CD4-positive, alpha-beta T cell treated with Interleukin-4 for 1 hour (primary cell): ENCODE data around the gene HNF4A.

Experiments used
- DNase-seq, 2 donors: peaks; one replicate each; pipeline ENCODE4 v3.0.0-alpha.2; 2020 to 2022

HNF4A gene

DNA sequence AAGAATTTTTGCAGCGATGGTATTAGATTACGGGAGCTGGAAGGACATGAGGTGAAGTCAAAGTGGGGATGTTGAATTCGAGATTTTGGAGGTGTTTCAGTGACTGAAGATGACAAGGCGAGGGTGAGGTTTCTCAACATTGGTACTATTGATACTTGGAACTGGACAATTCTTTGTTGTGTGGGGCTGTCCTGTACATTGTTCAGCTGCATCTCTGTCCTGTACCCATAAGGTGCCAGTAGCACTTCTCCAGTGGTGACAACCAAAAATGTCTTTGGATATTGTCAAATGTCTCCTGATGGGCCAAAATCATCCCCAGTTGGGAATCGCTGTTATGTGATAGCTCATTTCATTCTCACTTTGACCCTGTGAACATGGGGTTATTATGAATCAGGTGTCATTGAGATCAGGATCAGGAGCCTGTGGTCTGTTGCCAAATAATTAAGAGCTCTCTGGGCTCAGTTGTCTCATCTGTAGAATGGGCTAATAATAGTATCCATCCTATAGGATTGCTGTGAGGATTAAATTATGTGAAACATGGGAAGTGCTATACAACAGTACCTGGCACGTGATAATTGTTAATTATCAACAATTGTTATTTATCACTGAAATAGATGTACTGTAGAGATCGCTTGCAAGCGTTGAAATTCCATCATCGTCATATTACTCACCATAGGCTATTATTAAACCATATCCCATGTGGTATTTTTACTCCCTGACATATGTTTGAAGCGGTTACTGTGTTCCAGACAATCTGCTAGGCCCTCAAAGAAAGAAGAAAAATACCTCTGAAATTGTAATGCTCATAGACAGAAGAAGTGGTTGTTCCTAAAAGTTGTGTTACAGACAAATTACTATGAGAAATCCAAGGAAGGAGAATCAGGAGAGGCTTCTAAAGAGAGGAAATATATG lies 71.6 kb downstream of the HNF4A start:
- DNase-seq = no peak

- no peak for DNase-seq
These were observed 72.3 kb downstream of the HNF4A start for GRCh38 chr20:44427804-44428173.

DNA sequence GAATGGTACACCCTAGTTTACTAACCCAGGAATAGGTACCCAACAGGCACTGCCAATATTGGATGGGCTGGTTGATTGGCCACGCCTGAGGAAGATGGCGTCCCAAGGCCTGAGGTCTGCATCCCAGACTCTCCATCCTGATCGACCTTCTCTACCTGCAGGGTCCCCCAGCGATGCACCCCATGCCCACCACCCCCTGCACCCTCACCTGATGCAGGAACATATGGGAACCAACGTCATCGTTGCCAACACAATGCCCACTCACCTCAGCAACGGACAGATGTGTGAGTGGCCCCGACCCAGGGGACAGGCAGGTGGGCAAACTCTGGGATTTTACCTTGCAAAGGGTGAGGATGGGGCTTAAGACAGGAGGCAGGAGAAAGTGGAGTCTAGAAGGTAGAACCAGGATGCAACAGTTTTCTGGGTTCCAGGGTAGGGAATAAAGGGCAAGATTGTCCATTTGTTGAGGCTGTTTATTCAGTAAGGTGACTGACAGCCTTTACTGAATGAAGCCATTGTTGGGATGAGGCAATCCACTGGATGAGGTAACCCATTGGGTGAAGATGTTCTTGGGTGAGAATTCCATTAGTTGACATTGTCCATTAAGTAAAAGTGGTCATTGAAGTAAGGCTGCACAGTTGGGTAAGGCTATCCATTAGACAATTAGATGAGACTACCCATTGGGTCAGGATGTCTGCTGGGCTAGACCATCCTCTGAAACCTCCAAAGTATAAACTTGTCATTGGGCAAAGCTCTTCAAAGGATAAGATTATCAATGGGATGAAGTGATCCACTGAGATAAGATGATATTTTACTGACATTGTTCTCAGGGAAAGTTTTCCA lies 72.9 kb downstream of the HNF4A start:
- no peak for DNase-seq

- no peak for DNase-seq
These were observed 73.5 kb downstream of the HNF4A start for GRCh38 chr20:44429017-44429339.

- DNase-seq = no peak
These were observed 74.1 kb downstream of the HNF4A start for GRCh38 chr20:44429419-44430269.

- no peak for DNase-seq
These were observed 75.0 kb downstream of the HNF4A start for GRCh38 chr20:44430270-44431065.

DNA sequence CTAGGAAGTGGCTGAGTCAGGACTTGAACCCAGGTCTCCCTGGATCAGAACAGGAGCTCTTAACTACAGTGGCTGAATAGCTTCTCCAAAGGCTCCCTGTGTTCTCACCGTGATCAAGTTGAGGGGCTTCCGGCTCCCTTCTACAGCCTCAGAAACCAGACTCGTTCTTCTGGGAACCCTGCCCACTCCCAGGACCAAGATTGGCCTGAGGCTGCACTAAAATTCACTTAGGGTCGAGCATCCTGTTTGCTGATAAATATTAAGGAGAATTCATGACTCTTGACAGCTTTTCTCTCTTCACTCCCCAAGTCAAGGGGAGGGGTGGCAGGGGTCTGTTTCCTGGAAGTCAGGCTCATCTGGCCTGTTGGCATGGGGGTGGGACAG lies 75.6 kb downstream of the HNF4A start:
- DNase-seq = no peak

GRCh38 chr20:44431502-44432234 lies 76.2 kb downstream of the HNF4A start:
- DNase-seq = no peak

DNA sequence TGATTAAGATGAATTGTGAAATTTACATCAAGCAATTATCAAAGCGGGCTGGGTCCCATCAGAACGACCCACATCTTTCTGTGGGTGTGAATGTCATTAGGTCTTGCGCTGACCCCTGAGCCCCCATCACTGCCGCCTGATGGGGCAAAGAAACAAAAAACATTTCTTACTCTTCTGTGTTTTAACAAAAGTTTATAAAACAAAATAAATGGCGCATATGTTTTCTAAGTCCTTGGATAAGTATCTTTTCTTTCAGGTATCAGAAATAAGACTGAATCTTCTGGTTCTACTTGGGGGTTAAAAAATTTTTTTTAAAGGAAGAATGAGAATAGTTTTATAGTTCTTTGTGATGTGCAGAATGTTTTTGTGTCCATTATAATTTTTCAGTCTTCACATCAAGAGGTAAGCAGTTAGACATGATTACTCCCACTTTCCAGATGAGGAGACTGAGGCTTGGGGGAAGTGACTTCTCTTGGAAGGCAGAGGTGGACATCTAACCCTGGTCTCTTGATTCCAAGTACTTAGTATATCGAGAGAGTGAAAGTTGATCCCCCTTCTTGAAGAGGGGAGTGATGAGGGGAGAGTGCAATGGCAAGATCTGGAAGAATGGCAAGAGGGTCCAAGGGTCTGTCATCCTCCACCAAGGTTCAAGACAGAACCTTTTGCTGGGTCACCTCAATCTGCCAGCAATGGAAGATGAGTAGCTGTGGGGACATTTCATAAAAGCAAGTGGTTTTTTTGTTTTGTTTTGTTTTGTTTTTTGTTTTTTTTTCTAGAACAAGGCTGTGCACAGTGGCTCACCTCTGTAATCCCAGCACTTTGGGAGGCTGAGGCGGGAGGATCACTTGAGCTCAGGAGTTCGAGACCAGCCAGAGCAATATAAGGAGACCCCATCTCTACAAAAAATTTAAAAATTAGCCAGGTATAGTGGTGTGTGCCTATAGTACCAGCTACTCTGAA lies 77.4 kb downstream of the HNF4A start:
- no peak for DNase-seq

DNA sequence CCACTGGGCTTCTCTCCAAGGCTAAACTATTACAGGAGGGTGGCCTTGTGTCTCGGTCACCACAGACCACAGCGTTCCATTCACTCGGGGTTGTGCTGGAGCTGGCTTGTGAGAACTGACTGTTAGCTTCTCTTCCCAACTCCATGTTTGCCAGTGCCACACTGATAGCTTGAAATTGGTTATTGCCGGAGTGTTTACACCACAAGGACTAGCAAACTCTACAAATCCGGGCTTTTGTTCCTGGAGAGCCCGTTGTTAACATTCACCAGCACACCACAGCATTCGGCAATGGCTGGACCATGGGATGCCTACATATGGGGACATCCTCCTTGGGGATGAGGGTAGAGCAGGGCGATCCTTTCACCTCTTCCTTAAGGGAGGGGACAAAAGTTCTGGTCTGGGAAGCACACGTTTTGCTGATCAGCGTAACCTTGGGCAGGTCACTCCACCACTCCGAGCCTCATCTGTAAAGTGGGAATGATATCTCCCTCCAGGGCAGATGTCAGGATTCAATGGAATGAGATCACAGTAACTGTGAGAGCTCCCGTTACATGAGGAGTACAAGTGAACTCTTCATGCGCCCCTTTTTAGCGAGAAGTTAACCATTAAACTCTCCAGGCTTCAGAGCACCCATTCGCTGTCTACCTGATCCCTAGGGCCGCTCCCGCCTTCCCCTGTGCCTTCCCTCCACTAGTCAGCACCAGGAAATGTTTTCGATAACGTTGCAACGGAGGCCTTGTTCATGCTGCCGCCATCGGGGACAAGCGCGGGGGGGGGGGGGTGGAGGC lies 78.4 kb downstream of the HNF4A start:
- DNase-seq = no peak

DNA sequence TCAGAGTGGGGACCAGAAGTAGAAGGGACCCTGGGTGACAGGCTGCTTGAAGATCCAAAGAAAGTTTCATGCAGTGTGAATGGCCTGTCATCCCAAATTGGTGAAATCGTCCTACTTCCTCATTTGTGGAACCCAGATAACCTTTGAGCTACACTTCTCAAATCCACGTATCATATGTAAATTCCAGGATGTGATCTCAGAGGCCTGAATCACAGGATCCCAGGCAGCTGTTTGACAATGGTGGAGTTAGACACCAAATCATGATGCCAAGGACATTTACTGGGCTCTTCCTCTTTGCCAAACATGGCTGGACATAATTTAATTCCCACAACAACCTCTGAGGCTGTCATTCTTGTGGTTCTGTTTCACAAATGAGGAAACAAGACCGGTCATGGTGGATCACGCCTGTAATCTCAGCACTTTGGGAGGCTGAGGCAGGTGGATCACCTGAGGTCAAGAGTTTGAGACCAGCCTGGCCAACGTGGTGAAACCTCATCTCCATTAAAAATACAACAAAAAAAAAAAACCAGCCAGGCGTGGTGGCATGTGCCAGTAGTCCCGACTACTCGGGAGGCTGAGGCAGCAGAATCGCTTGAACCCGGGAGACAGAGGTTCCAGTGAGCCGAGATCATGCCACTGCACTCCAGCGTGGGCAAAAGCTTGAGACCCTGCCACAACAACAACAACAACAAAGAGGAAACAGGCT lies 80.3 kb downstream of the HNF4A start:
- no peak for DNase-seq

GRCh38 chr20:44436393-44436792 lies 80.9 kb downstream of the HNF4A start:
- no peak for DNase-seq

- no peak for DNase-seq
These were observed 82.0 kb downstream of the HNF4A start for GRCh38 chr20:44437497-44437896.

DNA sequence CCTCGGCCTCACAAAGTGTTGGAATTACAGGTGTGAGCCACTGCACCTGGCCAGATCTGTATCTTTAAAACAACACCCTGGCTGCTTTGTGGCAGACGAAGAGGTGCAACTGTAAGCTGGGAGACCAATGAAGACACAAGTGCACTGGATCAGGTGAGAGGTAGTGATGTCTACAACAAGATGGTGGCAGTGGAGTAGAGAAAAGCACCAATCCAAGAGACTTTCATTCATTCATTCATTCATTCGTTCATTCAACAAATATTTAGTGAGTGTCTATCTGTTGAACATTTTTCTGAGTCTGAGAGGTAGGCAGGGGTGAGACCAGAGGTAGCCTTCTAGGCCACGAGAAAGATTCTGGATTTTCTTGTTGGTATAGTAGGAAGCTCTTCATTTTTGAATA lies 83.3 kb downstream of the HNF4A start:
- DNase-seq = no peak

GRCh38 chr20:44439318-44439717 lies 83.8 kb downstream of the HNF4A start:
- DNase-seq = no peak

GRCh38 chr20:44442298-44443070 lies 87.0 kb downstream of the HNF4A start:
- DNase-seq = no peak

- no peak for DNase-seq
These were observed 90.5 kb downstream of the HNF4A start for GRCh38 chr20:44445742-44446710.
